Lung (tissue), 12 donors: ENCODE results near the gene LYAR. TPM values are rescaled to one million over a fixed set of nuclear protein-coding genes. Genes with fewer than 3 reads are reported as not detected.

Experiments used
- ATAC-seq: fragments of 200-7000 bp; cut with Tn5 transposase; one replicate; pipeline ENCODE4 v1.9.1; 2020; ENCODE audit warnings: moderate number of reproducible peaks; ENCODE audit not compliant: insufficient read depth, low FRiP score
- DNase-seq, 3 donors: peaks; one replicate each; pipeline ENCODE4 v3.0.0-alpha.2; 2013 to 2017
- H3K27ac ChIP-seq, 2 donors: one replicate each; pipeline ENCODE4 v1.5.1; 2013; ENCODE audit warnings: mild to moderate bottlenecking in 2 of 2, moderate library complexity in 2 of 2, control low read depth in 1 of 2, inconsistent platforms in 1 of 2, low read depth in 1 of 2, low read length in 1 of 2
- H3K27me3 ChIP-seq, 3 donors: one replicate each; pipeline ENCODE4 v1.5.1; 2013; ENCODE audit warnings: low read length in 2 of 3; ENCODE audit not compliant: control insufficient read depth in 3 of 3, insufficient read depth in 3 of 3
- H3K36me3 ChIP-seq, 4 donors: one replicate each; pipeline ENCODE4 v1.5.1; 2013; ENCODE audit warnings: low read length in 4 of 4, mild to moderate bottlenecking in 1 of 4, moderate library complexity in 1 of 4; ENCODE audit not compliant: control insufficient read depth in 4 of 4, insufficient read depth in 4 of 4
- H3K4me1 ChIP-seq, 5 donors: one replicate each; pipeline ENCODE4 v1.5.1; 2013; ENCODE audit warnings: low read length in 5 of 5, mild to moderate bottlenecking in 2 of 5, moderate library complexity in 1 of 5; ENCODE audit not compliant: control insufficient read depth in 5 of 5, insufficient read depth in 5 of 5
- H3K4me3 ChIP-seq: one replicate; pipeline ENCODE4 v1.5.1; 2013; ENCODE audit warnings: mild to moderate bottlenecking, control low read depth, moderate library complexity
- H3K9ac ChIP-seq, 2 donors: one replicate each; pipeline ENCODE4 v1.5.1; 2013; ENCODE audit warnings: low read length in 2 of 2, control low read depth in 1 of 2; ENCODE audit not compliant: insufficient read depth in 1 of 2
- H3K9me3 ChIP-seq, 4 donors: one replicate each; pipeline ENCODE4 v1.5.1; 2013; ENCODE audit warnings: low read length in 3 of 4, mild to moderate bottlenecking in 1 of 4, moderate library complexity in 1 of 4; ENCODE audit not compliant: control insufficient read depth in 4 of 4, insufficient read depth in 3 of 4
- CTCF ChIP-seq: IDR thresholded peaks from 2 replicates; pipeline ENCODE4 v1.5.1; 2012; ENCODE audit warnings: mild to moderate bottlenecking; ENCODE audit errors: control extremely low read depth, extremely low read depth
- WGBS, 2 donors: extraction: QIAGEN DNeasy Blood & Tissue Kit; methylation state at CpG; one replicate each; pipeline ENCODE4 v1.1.7; 2013; 5-methylcytosine and 5-hydroxymethylcytosine counted together
- polyA plus RNA-seq, 2 donors: library from polyadenylated mRNA; stranded (reverse); fragments of 200-250 nt; gene quantifications; one replicate each; pipeline ENCODE4 v1.2.1, GENCODE V29; 2013
- total RNA-seq, 2 donors: library from RNA; depleted of rRNA in 1 of 2; stranded (reverse); fragments of >200 nt in 1 of 2; gene quantifications; one replicate each; pipeline ENCODE4 v1.2.1, GENCODE V29; 2014 to 2021
- donor health status: control.
- donor health status: control.
- donor health status: Bipolar disorder and iron deficiency.
- donor health status: healthy.
- donor health status: DM: yes; HTN: yes; CAD: no.

The LYAR gene
- total and polyA plus RNA-seq, 4 donors = 9.3 to 19.5 (median 14.4) TPM

GRCh38 chr4:4317496-4318232 is 27.7 kb upstream of the LYAR start:
- no peak for DNase-seq
- WGBS, 2 donors = 91% methylated on average over 23 of the region's 23 CpGs
- no peaks in the 10 kb centered on the region for H3K4me1 ChIP-seq
- no peak overlapping the region for H3K9ac ChIP-seq
- no peak for ATAC-seq
- peaks cover 5 to 53% (median 17%) of the 10 kb centered on the region in 4 donors for H3K36me3 ChIP-seq
- H3K27me3 ChIP-seq = no peaks in the 10 kb centered on the region
- no peaks in the 10 kb centered on the region for H3K9me3 ChIP-seq
- no peak overlapping the region for H3K4me3 ChIP-seq
- H3K27ac ChIP-seq = no peak overlapping the region
- no peak for TF ChIP-seq CTCF

GRCh38 chr4:4316150-4316495 is 26.2 kb upstream of the LYAR start:
- no peak for DNase-seq
- 94 to 97% methylated on average over 13 of the region's 13 CpGs for WGBS, 2 donors
- H3K36me3 ChIP-seq = peaks cover 5 to 45% (median 14%) of the 10 kb centered on the region in 4 donors

GRCh38 chr4:4315461-4316149 is 25.7 kb upstream of the LYAR start:
- H3K9ac ChIP-seq = no peak overlapping the region
- H3K27me3 ChIP-seq = no peaks in the 10 kb centered on the region
- no peak overlapping the region for H3K27ac ChIP-seq
- H3K4me3 ChIP-seq = no peak overlapping the region
- no peaks in the 10 kb centered on the region for H3K4me1 ChIP-seq
- no peaks in the 10 kb centered on the region for H3K9me3 ChIP-seq
- no peak for DNase-seq
- no peak for TF ChIP-seq CTCF
- 84 to 88% methylated on average over 12 of the region's 12 CpGs for WGBS, 2 donors
- no peak for ATAC-seq
- H3K36me3 ChIP-seq = peaks cover 5 to 40% (median 13%) of the 10 kb centered on the region in 4 donors

More at GRCh38 chr4:4316150-4316495, 26.2 kb upstream of the LYAR start:
- TF ChIP-seq CTCF = no peak
- Histone ChIP-seq H3K9ac (no peak overlapping the region), H3K4me3 (no peak overlapping the region), H3K27ac (no peak overlapping the region), H3K4me1 (no peaks in the 10 kb centered on the region), H3K9me3 (no peaks in the 10 kb centered on the region), H3K27me3 (no peaks in the 10 kb centered on the region)
- ATAC-seq = no peak
